SU-DHL-6 (cell line): ENCODE data around the gene PFDN2.

Experiments
- H2AFZ ChIP-seq: fragments of 200-600 bp; sonication (generic); 2 replicates; pipeline ENCODE4 v1.6.1; 2014; ENCODE audit warnings: low read depth, mild to moderate bottlenecking, moderate library complexity, mixed read lengths, antibody characterized with exemption, low read length; ENCODE audit not compliant: severe bottlenecking
- H3F3A ChIP-seq: fragments of 200-600 bp; shearing (Covaris generic); 2 replicates; pipeline ENCODE4 v1.6.0; 2016; ENCODE audit warnings: antibody characterized with exemption, mild to moderate bottlenecking; ENCODE audit not compliant: insufficient read depth
- H3K27ac ChIP-seq: fragments of 200-600 bp; sonication (generic); 2 replicates; pipeline ENCODE4 v1.5.1; 2016; ENCODE audit warnings: low read depth, mild to moderate bottlenecking, low read length, moderate library complexity, mixed read lengths
- H3K27me3 ChIP-seq: fragments of 200-600 bp; sonication (generic), shearing (Covaris generic); 2 replicates; pipeline ENCODE4 v1.6.0; 2014; ENCODE audit warnings: mild to moderate bottlenecking, low read length
- H3K36me3 ChIP-seq: fragments of 200-600 bp; sonication (generic); 2 replicates; pipeline ENCODE4 v1.6.1; 2014; ENCODE audit warnings: mild to moderate bottlenecking, low read length, mixed read lengths
- H3K4me2 ChIP-seq: fragments of 300-600, 200-600 bp; shearing (Covaris generic), sonication (generic); 2 replicates; pipeline ENCODE4 v1.6.0; 2014; ENCODE audit warnings: low read length, low read depth, mild to moderate bottlenecking; ENCODE audit not compliant: poor library complexity, severe bottlenecking
- H3K4me3 ChIP-seq: fragments of 200-600 bp; sonication (generic); 2 replicates; pipeline ENCODE4 v1.5.1; 2014; ENCODE audit warnings: antibody characterized with exemption, low read length, mild to moderate bottlenecking, mixed read lengths; ENCODE audit not compliant: insufficient read depth, poor library complexity, severe bottlenecking
- H3K79me2 ChIP-seq: fragments of 200-600 bp; sonication (generic); 2 replicates; pipeline ENCODE4 v1.6.1; 2014; ENCODE audit warnings: mild to moderate bottlenecking, low read length, moderate library complexity; ENCODE audit not compliant: insufficient read depth
- H3K9ac ChIP-seq: fragments of 200-600 bp; sonication (generic); 2 replicates; pipeline ENCODE4 v1.7.0; 2014; ENCODE audit warnings: mild to moderate bottlenecking, low read length
- H3K9me2 ChIP-seq: fragments of 200-600 bp; sonication (generic); replicated peaks from 2 replicates; pipeline ENCODE4 v1.6.1; 2014; ENCODE audit warnings: low read length; ENCODE audit not compliant: insufficient read depth
- H3K9me3 ChIP-seq: fragments of 200-600 bp; sonication (generic); 2 replicates; pipeline ENCODE4 v1.6.1; 2014; ENCODE audit warnings: low read length, mixed read lengths; ENCODE audit not compliant: insufficient read depth
- H4K20me1 ChIP-seq: fragments of 200-600 bp; sonication (generic); 2 replicates; pipeline ENCODE4 v1.6.1; 2014; ENCODE audit warnings: low read depth, mild to moderate bottlenecking, antibody characterized with exemption, low read length, moderate library complexity, mixed read lengths
- EZH2phosphoT487 ChIP-seq: fragments of 200-600 bp; sonication (generic), shearing (Covaris generic); conservative IDR thresholded peaks from 2 replicates; pipeline ENCODE4 v1.6.1; 2018; ENCODE audit warnings: mild to moderate bottlenecking, antibody characterized with exemption, low read length, moderate library complexity, mixed read lengths
- TF ChIP-seq, protein P1 (sequence below): fragments of 200-600 bp; sonication (generic); IDR thresholded peaks from one replicate; pipeline ENCODE4 v1.5.1; 2017; ENCODE audit warnings: antibody characterized with exemption, mild to moderate bottlenecking, low read length, moderate library complexity; ENCODE audit not compliant: insufficient read depth, poor library complexity, severe bottlenecking

The PFDN2 gene

DNA sequence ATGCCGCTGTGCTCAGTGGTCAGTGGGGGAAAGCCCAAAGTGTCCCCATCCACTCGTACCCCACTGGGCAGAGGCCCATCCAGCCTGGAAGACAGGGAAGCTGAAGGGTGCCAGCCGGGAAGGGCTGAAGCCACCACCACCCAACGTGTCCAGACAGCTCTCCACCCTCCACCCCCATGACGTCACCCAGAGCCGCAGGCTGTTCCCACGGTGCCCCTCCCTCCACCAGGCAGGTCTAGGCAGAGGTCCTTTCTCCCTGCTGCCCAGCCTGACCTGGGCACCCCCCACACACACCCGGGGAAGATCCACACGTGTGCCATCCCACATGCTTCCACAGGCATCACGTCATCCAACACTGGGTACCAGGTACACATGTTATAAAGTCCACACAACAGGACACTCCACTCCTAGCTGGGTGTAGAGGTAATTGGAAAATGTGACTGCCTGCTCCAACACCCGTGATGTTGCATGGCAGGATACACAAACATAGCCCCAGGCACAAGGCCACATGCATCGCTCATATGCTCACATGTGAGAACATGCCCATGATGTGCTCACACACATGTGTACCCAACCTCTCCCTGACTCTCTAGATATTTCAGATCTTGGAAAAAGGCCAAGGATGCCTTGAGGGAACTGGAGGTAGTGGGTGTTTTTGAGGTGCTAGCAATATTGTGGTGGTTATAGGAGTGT, 43.0 kb downstream of the PFDN2 start:
- Histone ChIP-seq H3K4me2 (no peak overlapping the region), H3K4me3 (no peak overlapping the region), H3K36me3 (no peaks in the 10 kb centered on the region), H3K9me3 (no peaks in the 10 kb centered on the region), H3F3A (peaks cover 11% of the 10 kb centered on the region; the same call in 1 of the 2 replicates), H3K79me2 (no peaks in the 10 kb centered on the region), H4K20me1 (no peaks in the 10 kb centered on the region), H3K9me2 (no peaks in the 10 kb centered on the region), H3K27ac (no peak overlapping the region), H3K9ac (no peak overlapping the region), H3K27me3 (no peaks in the 10 kb centered on the region), H2AFZ (no peak overlapping the region)
- TF ChIP-seq, protein P1, sequence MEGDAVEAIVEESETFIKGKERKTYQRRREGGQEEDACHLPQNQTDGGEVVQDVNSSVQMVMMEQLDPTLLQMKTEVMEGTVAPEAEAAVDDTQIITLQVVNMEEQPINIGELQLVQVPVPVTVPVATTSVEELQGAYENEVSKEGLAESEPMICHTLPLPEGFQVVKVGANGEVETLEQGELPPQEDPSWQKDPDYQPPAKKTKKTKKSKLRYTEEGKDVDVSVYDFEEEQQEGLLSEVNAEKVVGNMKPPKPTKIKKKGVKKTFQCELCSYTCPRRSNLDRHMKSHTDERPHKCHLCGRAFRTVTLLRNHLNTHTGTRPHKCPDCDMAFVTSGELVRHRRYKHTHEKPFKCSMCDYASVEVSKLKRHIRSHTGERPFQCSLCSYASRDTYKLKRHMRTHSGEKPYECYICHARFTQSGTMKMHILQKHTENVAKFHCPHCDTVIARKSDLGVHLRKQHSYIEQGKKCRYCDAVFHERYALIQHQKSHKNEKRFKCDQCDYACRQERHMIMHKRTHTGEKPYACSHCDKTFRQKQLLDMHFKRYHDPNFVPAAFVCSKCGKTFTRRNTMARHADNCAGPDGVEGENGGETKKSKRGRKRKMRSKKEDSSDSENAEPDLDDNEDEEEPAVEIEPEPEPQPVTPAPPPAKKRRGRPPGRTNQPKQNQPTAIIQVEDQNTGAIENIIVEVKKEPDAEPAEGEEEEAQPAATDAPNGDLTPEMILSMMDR: no peak
- no peak for TF ChIP-seq EZH2phosphoT487

DNA sequence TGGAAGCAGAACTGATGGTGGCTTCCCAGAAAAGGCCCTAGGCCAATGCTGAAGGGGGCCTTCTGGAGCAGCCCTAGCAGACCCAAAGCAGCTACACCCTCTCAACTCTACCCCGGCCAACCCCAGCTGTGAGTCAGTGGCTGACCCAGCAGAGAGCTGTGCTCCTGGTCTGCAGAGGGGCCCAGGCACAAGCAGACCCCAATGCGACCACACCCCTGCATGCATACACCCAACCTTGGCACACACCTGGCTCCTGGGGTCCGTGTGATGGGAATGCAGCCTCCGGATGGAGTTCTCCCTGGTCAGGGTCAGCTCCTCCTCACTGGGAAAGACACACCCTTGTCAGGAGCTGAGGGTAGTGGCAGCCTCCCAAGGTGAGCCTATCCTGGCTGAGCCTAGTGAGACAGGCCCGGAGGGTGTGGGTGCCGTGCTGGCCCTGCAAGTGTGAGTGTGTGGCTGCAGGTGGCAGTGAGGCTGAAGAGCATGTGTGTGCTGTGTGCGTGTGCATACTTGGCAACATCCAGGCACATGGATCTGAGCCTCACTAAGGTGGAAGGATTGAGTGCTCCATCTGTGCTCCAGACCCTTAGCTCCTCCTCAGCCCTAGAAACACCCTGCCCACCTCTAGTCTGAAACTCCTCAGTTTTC, 44.2 kb downstream of the PFDN2 start:
- H3K27me3 ChIP-seq: no peaks in the 10 kb centered on the region
- H3K4me3 ChIP-seq: no peak overlapping the region
- no peak for TF ChIP-seq EZH2phosphoT487
- TF ChIP-seq, protein P1: no peak
- no peak overlapping the region for H3K27ac ChIP-seq
- no peaks in the 10 kb centered on the region for H3K9me2 ChIP-seq
- H2AFZ ChIP-seq: no peak overlapping the region
- H4K20me1 ChIP-seq: no peaks in the 10 kb centered on the region
- H3K36me3 ChIP-seq: no peaks in the 10 kb centered on the region
- H3K9ac ChIP-seq: no peak overlapping the region
- H3K4me2 ChIP-seq: no peak overlapping the region
- H3F3A ChIP-seq: peaks cover 11% of the 10 kb centered on the region; the same call in 1 of the 2 replicates
- peaks cover 10% of the 10 kb centered on the region for H3K79me2 ChIP-seq
- H3K9me3 ChIP-seq: no peaks in the 10 kb centered on the region

GRCh38 chr1:161072751-161073449, 44.9 kb downstream of the PFDN2 start:
- Histone ChIP-seq H3F3A (peaks cover 11% of the 10 kb centered on the region; the same call in 1 of the 2 replicates), H3K4me2 (no peak overlapping the region), H3K4me3 (no peak overlapping the region), H3K79me2 (peaks cover 17% of the 10 kb centered on the region), H3K9me2 (no peaks in the 10 kb centered on the region), H2AFZ (no peak overlapping the region), H3K36me3 (no peaks in the 10 kb centered on the region), H3K27ac (no peak overlapping the region), H3K9me3 (no peaks in the 10 kb centered on the region), H4K20me1 (no peaks in the 10 kb centered on the region), H3K9ac (no peak overlapping the region), H3K27me3 (no peaks in the 10 kb centered on the region)
- TF ChIP-seq, protein P1: no peak
- no peak for TF ChIP-seq EZH2phosphoT487
